Stimulated activated naive CD8-positive, alpha-beta T cell treated with anti-CD3 and anti-CD28 coated beads, Interleukin-15, Interleukin-2, amounts not matched to agents 100 ng/mL and 50 ng/mL, for 24 hours (primary cell): Measurements from ENCODE around the gene SERPINF2.

Source experiments
- H3K27ac Mint-ChIP-seq: one replicate; pipeline ENCODE4 v1.8.0; 2021; ENCODE audit warnings: mild to moderate bottlenecking, mixed read lengths
- H3K27me3 Mint-ChIP-seq: one replicate; pipeline ENCODE4 v1.8.0; 2021; ENCODE audit warnings: mixed read lengths
- H3K36me3 Mint-ChIP-seq: one replicate; pipeline ENCODE4 v1.8.0; 2021; ENCODE audit warnings: low read depth, mixed read lengths
- H3K4me1 Mint-ChIP-seq: one replicate; pipeline ENCODE4 v1.8.0; 2021; ENCODE audit warnings: low read depth, mixed read lengths
- H3K4me3 Mint-ChIP-seq: one replicate; pipeline ENCODE4 v1.8.0; 2021; ENCODE audit warnings: mild to moderate bottlenecking, mixed read lengths
- H3K9me3 Mint-ChIP-seq: one replicate; pipeline ENCODE4 v1.8.0; 2021; ENCODE audit warnings: mixed read lengths

Gene SERPINF2

DNA sequence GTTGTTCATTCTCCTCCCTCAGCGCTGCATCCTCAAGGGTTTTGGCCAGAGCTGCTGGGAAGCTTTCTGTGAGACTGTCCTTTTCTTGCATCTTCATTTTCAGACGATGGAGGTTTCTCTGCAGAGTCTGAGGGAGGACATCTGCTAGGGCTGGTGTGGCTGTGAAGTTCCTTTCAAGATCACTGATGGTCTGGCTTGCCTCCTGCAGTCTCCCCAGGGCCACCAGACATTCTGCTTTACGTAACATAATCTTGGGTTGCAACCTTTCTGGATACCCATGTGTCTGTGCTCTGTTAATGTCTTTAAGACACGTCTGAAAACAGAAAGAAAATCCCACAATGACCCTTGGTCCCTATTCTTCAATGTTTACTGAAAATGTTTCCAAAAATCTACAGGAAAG, 58.0 kb downstream of the SERPINF2 start:
- no peak overlapping the region for H3K27ac Mint-ChIP-seq
- H3K27me3 Mint-ChIP-seq: no peaks in the 10 kb centered on the region
- peaks cover 3% of the 10 kb centered on the region for H3K4me1 Mint-ChIP-seq
- H3K4me3 Mint-ChIP-seq: no peak overlapping the region
- H3K9me3 Mint-ChIP-seq: no peaks in the 10 kb centered on the region
- peaks cover 37% of the 10 kb centered on the region for H3K36me3 Mint-ChIP-seq

DNA sequence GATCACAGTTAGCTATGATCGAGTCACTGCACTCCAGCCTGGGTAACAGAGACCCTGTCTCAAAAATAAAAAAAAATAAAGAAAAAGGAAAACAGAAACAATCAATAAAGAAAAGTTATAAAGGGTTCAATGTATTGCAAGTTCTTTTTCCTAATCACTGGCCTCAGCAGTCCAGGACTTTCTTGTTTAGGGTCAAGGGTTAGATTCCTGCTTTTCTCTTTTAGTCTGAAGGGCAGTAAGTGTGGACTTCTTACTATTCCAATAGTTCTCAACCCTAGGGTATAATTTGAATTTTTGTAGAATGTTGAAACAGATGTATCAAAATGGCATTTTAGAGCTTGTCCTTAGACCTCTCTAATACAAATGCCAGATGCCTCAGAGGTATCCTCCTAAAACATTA, 59.8 kb downstream of the SERPINF2 start:
- no peaks in the 10 kb centered on the region for H3K27me3 Mint-ChIP-seq
- H3K4me1 Mint-ChIP-seq: no peaks in the 10 kb centered on the region
- no peak overlapping the region for H3K27ac Mint-ChIP-seq
- peaks cover 35% of the 10 kb centered on the region for H3K36me3 Mint-ChIP-seq
- no peaks in the 10 kb centered on the region for H3K9me3 Mint-ChIP-seq
- no peak overlapping the region for H3K4me3 Mint-ChIP-seq

DNA sequence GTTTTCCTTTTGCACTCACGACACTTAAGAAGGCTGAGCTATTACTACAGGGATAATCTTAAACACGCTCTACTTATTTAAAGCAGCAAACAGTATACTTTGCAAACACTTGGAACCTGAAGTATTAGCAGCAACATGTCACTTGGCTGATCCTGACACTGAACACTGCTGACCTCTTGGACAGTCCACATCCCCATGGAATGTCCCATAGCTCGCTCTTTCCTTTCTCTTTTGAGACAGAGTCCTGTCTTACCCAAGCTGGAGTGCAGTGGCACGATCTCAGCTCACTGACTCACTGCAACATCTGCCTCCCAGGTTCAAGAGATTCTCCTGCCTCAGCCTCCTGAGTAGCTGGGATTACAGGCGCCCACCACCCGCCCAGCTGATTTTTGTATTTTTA, 60.6 kb downstream of the SERPINF2 start:
- peaks cover 42% of the 10 kb centered on the region for H3K36me3 Mint-ChIP-seq
- H3K9me3 Mint-ChIP-seq: no peaks in the 10 kb centered on the region
- H3K27me3 Mint-ChIP-seq: no peaks in the 10 kb centered on the region
- no peak overlapping the region for H3K4me3 Mint-ChIP-seq
- no peak overlapping the region for H3K27ac Mint-ChIP-seq
- H3K4me1 Mint-ChIP-seq: no peaks in the 10 kb centered on the region
